ENCODE measurements around the gene SV2C.
A peak's percentile ranks its signal among the peaks of the same experiment; 100 is the strongest.
"Not testable (repeated sequence)": the region's sequence is repeated elsewhere in the genome, so short reads cannot be mapped to it uniquely, and the experiment has no call there.

The SV2C gene

GRCh38 chr5:76204713-76205112 is 121.5 kb downstream of the SV2C start:
- no peak for DNase-seq

GRCh38 chr5:76207120-76207519 is 123.9 kb downstream of the SV2C start:
- no peak for DNase-seq

GRCh38 chr5:76209297-76209696 is 126.1 kb downstream of the SV2C start:
- no peak for DNase-seq

GRCh38 chr5:76210946-76211345 is 127.8 kb downstream of the SV2C start:
- no peak for DNase-seq

GRCh38 chr5:76213858-76214257 is 130.7 kb downstream of the SV2C start:
- no peak for DNase-seq

- no peak for DNase-seq
Observed at GRCh38 chr5:76216748-76217147, 133.6 kb downstream of the SV2C start.

GRCh38 chr5:76219636-76220035 is 136.5 kb downstream of the SV2C start:
- no peak for DNase-seq

- DNase-seq = no peak
Observed at GRCh38 chr5:76221311-76221710, 138.1 kb downstream of the SV2C start.

- no peak for DNase-seq
Observed at GRCh38 chr5:76222318-76222717, 139.1 kb downstream of the SV2C start.

GRCh38 chr5:76223696-76224095 is 140.5 kb downstream of the SV2C start:
- DNase-seq = no peak

GRCh38 chr5:76224898-76225297 is 141.7 kb downstream of the SV2C start:
- DNase-seq = no peak

- DNase-seq = no peak
Observed at GRCh38 chr5:76225336-76225735, 142.2 kb downstream of the SV2C start.

- DNase-seq = no peak
Observed at GRCh38 chr5:76229900-76230299, 146.7 kb downstream of the SV2C start.

- DNase-seq = no peak
Observed at GRCh38 chr5:76230711-76231285, 147.6 kb downstream of the SV2C start.

- no peak for DNase-seq
Observed at GRCh38 chr5:76234665-76235064, 151.5 kb downstream of the SV2C start.

GRCh38 chr5:76236684-76237083 is 153.5 kb downstream of the SV2C start:
- DNase-seq = no peak

- DNase-seq = no peak
Observed at GRCh38 chr5:76240336-76240735, 157.2 kb downstream of the SV2C start.

GRCh38 chr5:76242155-76242554 is 159.0 kb downstream of the SV2C start:
- DNase-seq = not testable (repeated sequence)

GRCh38 chr5:76245590-76245989 is 162.4 kb downstream of the SV2C start:
- no peak for DNase-seq

- DNase-seq = no peak
Observed at GRCh38 chr5:76249621-76250020, 166.4 kb downstream of the SV2C start.

GRCh38 chr5:76250463-76250862 is 167.3 kb downstream of the SV2C start:
- no peak for DNase-seq

- no peak for DNase-seq
Observed at GRCh38 chr5:76251656-76252055, 168.5 kb downstream of the SV2C start.

GRCh38 chr5:76252437-76252836 is 169.3 kb downstream of the SV2C start:
- no peak for DNase-seq

- DNase-seq = peak; percentile 69
Observed at GRCh38 chr5:76256116-76256889, 173.1 kb downstream of the SV2C start.

Measured in fibroblast of skin of scalp (primary cell).